OCI-LY3 (cell line): ENCODE results near the gene MROH8.

Source experiments
- H2AFZ ChIP-seq: fragments of 200-600, 300-600 bp; shearing (Covaris generic); 2 replicates; pipeline ENCODE4 v1.6.0; 2014; ENCODE audit warnings: antibody characterized with exemption, low read depth, low read length
- H3K27ac ChIP-seq: fragments of 200-600, 300-600 bp; sonication (generic); 2 replicates; pipeline ENCODE4 v1.5.1; 2014; ENCODE audit warnings: mild to moderate bottlenecking, low read length, moderate library complexity, mixed read lengths
- H3K27me3 ChIP-seq: fragments of 200-600, 300-600 bp; sonication (generic); 2 replicates; pipeline ENCODE4 v1.6.1; 2014; ENCODE audit warnings: low read depth, low read length, mixed read lengths
- H3K36me3 ChIP-seq: fragments of 200-600, 300-600 bp; sonication (generic); replicated peaks from 2 replicates; pipeline ENCODE3; 2014; ENCODE audit warnings: low read depth, low read length, mixed read lengths
- H3K4me1 ChIP-seq: fragments of 300-600, 200-600 bp; sonication (generic); 2 replicates; pipeline ENCODE4 v1.6.1; 2014; ENCODE audit warnings: low read length, mixed read lengths
- H3K4me2 ChIP-seq: fragments of 200-600, 300-600 bp; sonication (generic); 2 replicates; pipeline ENCODE4 v1.6.1; 2014; ENCODE audit warnings: low read length, mixed read lengths
- H3K4me3 ChIP-seq: fragments of 300-600, 200-600 bp; sonication (generic); 2 replicates; pipeline ENCODE4 v1.5.1; 2014; ENCODE audit warnings: antibody characterized with exemption, mild to moderate bottlenecking, low read length, moderate library complexity
- H3K79me2 ChIP-seq: fragments of 300-600, 200-600 bp; shearing (Covaris generic); 2 replicates; pipeline ENCODE4 v1.6.1; 2014; ENCODE audit warnings: mild to moderate bottlenecking, low read length, mixed read lengths
- H3K9ac ChIP-seq: fragments of 300-600, 200-600 bp; shearing (Covaris generic); 2 replicates; pipeline ENCODE4 v1.6.0; 2014; ENCODE audit warnings: mild to moderate bottlenecking, low read length, moderate library complexity
- H3K9me3 ChIP-seq: fragments of 200-600, 300-600 bp; shearing (Covaris generic); 2 replicates; pipeline ENCODE4 v1.6.1; 2014; ENCODE audit warnings: low read length, mixed read lengths; ENCODE audit not compliant: insufficient read depth
- H4K20me1 ChIP-seq: fragments of 200-600, 300-600 bp; sonication (generic); 2 replicates; pipeline ENCODE4 v1.6.1; 2016; ENCODE audit warnings: low read length, mixed read lengths; ENCODE audit not compliant: insufficient read depth
- CTCF ChIP-seq: fragments of 200-600, 300-600 bp; sonication (generic); IDR thresholded peaks from 2 replicates; pipeline ENCODE4 v1.5.1; 2014; ENCODE audit warnings: antibody characterized with exemption, low read length, low read depth
- EZH2phosphoT487 ChIP-seq: fragments of 200-600 bp; shearing (Covaris generic); IDR thresholded peaks from 2 replicates; pipeline ENCODE4 v1.6.1; 2018; ENCODE audit warnings: antibody characterized with exemption, mixed run types, low read depth

MROH8 gene

GRCh38 chr20:37144856-37145404 is 34.4 kb downstream of the MROH8 start:
- H3K4me2 ChIP-seq: no peak overlapping the region

GRCh38 chr20:37142708-37143107 is 36.6 kb downstream of the MROH8 start:
- H3K27ac ChIP-seq: no peak overlapping the region
- no peak overlapping the region for H3K4me2 ChIP-seq
- no peak overlapping the region for H3K4me3 ChIP-seq
- H3K27me3 ChIP-seq: no peaks in the 10 kb centered on the region
- no peaks in the 10 kb centered on the region for H3K79me2 ChIP-seq
- no peaks in the 10 kb centered on the region for H3K36me3 ChIP-seq
- no peak overlapping the region for H2AFZ ChIP-seq
- no peaks in the 10 kb centered on the region for H3K4me1 ChIP-seq
- no peak overlapping the region for H3K9ac ChIP-seq
- TF ChIP-seq EZH2phosphoT487 (no peak), CTCF (no peak)
- no peaks in the 10 kb centered on the region for H4K20me1 ChIP-seq
- H3K9me3 ChIP-seq: no peaks in the 10 kb centered on the region

More at GRCh38 chr20:37144856-37145404, 34.4 kb downstream of the MROH8 start:
- Histone ChIP-seq H3K27me3 (no peaks in the 10 kb centered on the region), H3K4me1 (no peaks in the 10 kb centered on the region), H3K9ac (no peak overlapping the region), H3K9me3 (no peaks in the 10 kb centered on the region), H3K27ac (no peak overlapping the region), H3K4me3 (no peak overlapping the region), H3K36me3 (no peaks in the 10 kb centered on the region), H3K79me2 (no peaks in the 10 kb centered on the region), H2AFZ (no peak overlapping the region), H4K20me1 (no peaks in the 10 kb centered on the region)
- TF ChIP-seq CTCF (no peak), EZH2phosphoT487 (no peak)

- no peaks in the 10 kb centered on the region for H3K79me2 ChIP-seq
- H3K27me3 ChIP-seq: peaks cover 8% of the 10 kb centered on the region; the same call in 1 of the 2 replicates
- H2AFZ ChIP-seq: no peak overlapping the region
- TF ChIP-seq CTCF (no peak), EZH2phosphoT487 (no peak)
- H3K4me1 ChIP-seq: no peaks in the 10 kb centered on the region
- H3K4me2 ChIP-seq: no peak overlapping the region
- H4K20me1 ChIP-seq: no peaks in the 10 kb centered on the region
- no peak overlapping the region for H3K27ac ChIP-seq
- H3K9ac ChIP-seq: no peak overlapping the region
- no peaks in the 10 kb centered on the region for H3K9me3 ChIP-seq
- H3K4me3 ChIP-seq: no peak overlapping the region
- no peaks in the 10 kb centered on the region for H3K36me3 ChIP-seq
These were observed 41.8 kb downstream of the MROH8 start for GRCh38 chr20:37137547-37137946.

GRCh38 chr20:37133952-37134351 is 45.4 kb downstream of the MROH8 start:
- Histone ChIP-seq H3K27me3 (peaks cover 8% of the 10 kb centered on the region; the same call in 1 of the 2 replicates), H3K9ac (no peak overlapping the region), H4K20me1 (no peaks in the 10 kb centered on the region), H3K79me2 (no peaks in the 10 kb centered on the region), H3K27ac (no peak overlapping the region), H3K4me3 (no peak overlapping the region), H2AFZ (no peak overlapping the region), H3K4me1 (no peaks in the 10 kb centered on the region), H3K9me3 (no peaks in the 10 kb centered on the region), H3K36me3 (no peaks in the 10 kb centered on the region), H3K4me2 (no peak overlapping the region)
- no peak for TF ChIP-seq CTCF
- TF ChIP-seq EZH2phosphoT487: no peak
